ENCODE data around the gene GPX2. TPM values are rescaled to one million over a fixed set of nuclear protein-coding genes. Genes with fewer than 3 reads are reported as not detected.
A peak's percentile ranks its signal among the peaks of the same experiment; 100 is the strongest.

The GPX2 gene
- total and polyA plus RNA-seq, 2 donors (not counting 3 experiments of a cell fraction or from before 2014, with no cell fraction given): not detected

GRCh38 chr14:64965356-64966000, 22.9 kb upstream of the GPX2 start:
- Histone ChIP-seq H4K20me1 (replicated peaks; ENCODE audit: control insufficient read depth, extremely low read depth, insufficient read depth, low read length) (no peaks in the 10 kb centered on the region), H3K4me1 (ENCODE audit: control insufficient read depth, extremely low read depth, insufficient read depth, low read length) (peaks cover 8% of the 10 kb centered on the region), H3K27me3 (ENCODE audit: control insufficient read depth in 2 of 2, insufficient read depth in 2 of 2, low read length in 2 of 2) (no peaks in the 10 kb centered on the region), H2AFZ (ENCODE audit: low read depth, low read length) (peak overlapping the region; percentile 60), H3K9me3 (replicated peaks; ENCODE audit: control insufficient read depth, insufficient read depth, low read length) (no peaks in the 10 kb centered on the region), H3K9ac (replicated peaks; ENCODE audit: extremely low read depth, insufficient read depth, low read length) (peak overlapping the region; percentile 8), H3K9me1 (replicated peaks; ENCODE audit: control insufficient read depth, extremely low read depth, insufficient read depth, low read length) (no peaks in the 10 kb centered on the region), H3K4me2 (ENCODE audit: insufficient read depth, low read length) (peak overlapping the region; percentile 38), H3K27ac (ENCODE audit: insufficient read depth, low read depth, low read length) (no peak overlapping the region), H3K4me3 (replicated peaks in 1 of 3; ENCODE audit: insufficient read depth in 1 of 3, low read depth in 1 of 3, low read length in 3 of 3) (no peak overlapping the region), H3K36me3 (ENCODE audit: control insufficient read depth in 2 of 2, extremely low read depth in 1 of 2, insufficient read depth in 2 of 2, low read length in 2 of 2) (no peaks in the 10 kb centered on the region), H3K79me2 (ENCODE audit: control insufficient read depth, insufficient read depth, low read length) (no peaks in the 10 kb centered on the region)
- dilution Hi-C loops (cut with MboI; ENCODE audit: extremely low pct_ligation_motif_present, low sequenced_read_pairs) (no loop called here), intact Hi-C loops (cut with micrococcal nuclease) (no loop called here)
- DNase-seq (ENCODE audit: low read depth, low spot score) (peak; percentile 74), FAIRE-seq (peak; percentile 81)
- POLR2A ChIA-PET: no interaction called here
- TF ChIP-seq FOS (IDR thresholded peaks at IDR 0.05; ENCODE audit: borderline replicate concordance, insufficient read depth, low read length) (peak; percentile 40), MAX (IDR thresholded peaks at IDR 0.05; ENCODE audit: insufficient read depth, insufficient read length) (no peak)
- no TSS peak for BruUV-seq (replicated peaks)
- CTCF ChIA-PET: interaction anchor here (0.5 to 2.1 kb wide), 7 partner anchors 9 to 388 kb away, joined by 3 to 12 read pairs (median 5); no protein-coding TSS in a partner anchor

GRCh38 chr14:64963611-64964010, 21.1 kb upstream of the GPX2 start:
- peaks cover 8% of the 10 kb centered on the region for H3K4me1 ChIP-seq (ENCODE audit: control insufficient read depth, extremely low read depth, insufficient read depth, low read length)
- ChIA-PET CTCF (no interaction called here), POLR2A (no interaction called here)
- H3K9me3 ChIP-seq (replicated peaks; ENCODE audit: control insufficient read depth, insufficient read depth, low read length): no peaks in the 10 kb centered on the region
- no peak overlapping the region for H3K9ac ChIP-seq (replicated peaks; ENCODE audit: extremely low read depth, insufficient read depth, low read length)
- H3K9me1 ChIP-seq (replicated peaks; ENCODE audit: control insufficient read depth, extremely low read depth, insufficient read depth, low read length): no peaks in the 10 kb centered on the region
- no peaks in the 10 kb centered on the region for H4K20me1 ChIP-seq (replicated peaks; ENCODE audit: control insufficient read depth, extremely low read depth, insufficient read depth, low read length)
- no peak overlapping the region for H2AFZ ChIP-seq (ENCODE audit: low read depth, low read length)
- intact Hi-C loops (cut with micrococcal nuclease) (no loop called here), dilution Hi-C loops (cut with MboI; ENCODE audit: extremely low pct_ligation_motif_present, low sequenced_read_pairs) (no loop called here)
- no peak for FAIRE-seq
- TF ChIP-seq, protein P1, sequence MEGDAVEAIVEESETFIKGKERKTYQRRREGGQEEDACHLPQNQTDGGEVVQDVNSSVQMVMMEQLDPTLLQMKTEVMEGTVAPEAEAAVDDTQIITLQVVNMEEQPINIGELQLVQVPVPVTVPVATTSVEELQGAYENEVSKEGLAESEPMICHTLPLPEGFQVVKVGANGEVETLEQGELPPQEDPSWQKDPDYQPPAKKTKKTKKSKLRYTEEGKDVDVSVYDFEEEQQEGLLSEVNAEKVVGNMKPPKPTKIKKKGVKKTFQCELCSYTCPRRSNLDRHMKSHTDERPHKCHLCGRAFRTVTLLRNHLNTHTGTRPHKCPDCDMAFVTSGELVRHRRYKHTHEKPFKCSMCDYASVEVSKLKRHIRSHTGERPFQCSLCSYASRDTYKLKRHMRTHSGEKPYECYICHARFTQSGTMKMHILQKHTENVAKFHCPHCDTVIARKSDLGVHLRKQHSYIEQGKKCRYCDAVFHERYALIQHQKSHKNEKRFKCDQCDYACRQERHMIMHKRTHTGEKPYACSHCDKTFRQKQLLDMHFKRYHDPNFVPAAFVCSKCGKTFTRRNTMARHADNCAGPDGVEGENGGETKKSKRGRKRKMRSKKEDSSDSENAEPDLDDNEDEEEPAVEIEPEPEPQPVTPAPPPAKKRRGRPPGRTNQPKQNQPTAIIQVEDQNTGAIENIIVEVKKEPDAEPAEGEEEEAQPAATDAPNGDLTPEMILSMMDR (IDR thresholded peaks at IDR 0.05; ENCODE audit: extremely low read depth in 1 of 2, insufficient read depth in 1 of 2, low read depth in 1 of 2, low read length in 2 of 2): peak in 1 of 2 donors; percentile 7
- TF ChIP-seq POLR2A (IDR thresholded peaks at IDR 0.05; ENCODE audit: low read depth, low read length): no peak
- H3K79me2 ChIP-seq (ENCODE audit: control insufficient read depth, insufficient read depth, low read length): no peaks in the 10 kb centered on the region
- DNase-seq (ENCODE audit: low read depth, low spot score): no peak
- no peak overlapping the region for H3K27ac ChIP-seq (ENCODE audit: insufficient read depth, low read depth, low read length)
- H3K4me2 ChIP-seq (ENCODE audit: insufficient read depth, low read length): no peak overlapping the region
- H3K27me3 ChIP-seq (ENCODE audit: control insufficient read depth in 2 of 2, insufficient read depth in 2 of 2, low read length in 2 of 2): no peaks in the 10 kb centered on the region
- no TSS peak for BruUV-seq (replicated peaks)
- H3K4me3 ChIP-seq (replicated peaks in 1 of 3; ENCODE audit: insufficient read depth in 1 of 3, low read depth in 1 of 3, low read length in 3 of 3): no peak overlapping the region
- H3K36me3 ChIP-seq (ENCODE audit: control insufficient read depth in 2 of 2, extremely low read depth in 1 of 2, insufficient read depth in 2 of 2, low read length in 2 of 2): no peaks in the 10 kb centered on the region
